ENCODE results near the gene SERPINB5. TPM values are rescaled to one million over a fixed set of nuclear protein-coding genes. Genes with fewer than 3 reads are reported as not detected.

SERPINB5 gene
- total and polyA plus RNA-seq, 2 of the 13 experiments (the other 11 are each of a cell fraction or from before 2014, with no cell fraction given): not detected

Other genes with a start within 250 kb of the SERPINB5 start
- 0.42 and 0.53 TPM in 2 replicates for gene BCL2, start 157.2 kb upstream of the SERPINB5 start, total RNA-seq (2016; rRNA removed; fragmentation: Illumina TruSeq; extraction: Trizol)
- 0.07 and 0.08 TPM in 2 replicates for gene BCL2, start 157.2 kb upstream of the SERPINB5 start, polyA plus RNA-seq (2011; rRNA removed)
- 8.2 and 10.4 TPM in 2 replicates for gene KDSR, start 109.8 kb upstream of the SERPINB5 start, total RNA-seq (2016; rRNA removed; fragmentation: Illumina TruSeq; extraction: Trizol)
- 20.9 and 25.7 TPM in 2 replicates for gene KDSR, start 109.8 kb upstream of the SERPINB5 start, polyA plus RNA-seq (2011; rRNA removed)
- gene VPS4B, start 54.5 kb upstream of the SERPINB5 start, total RNA-seq (2016; rRNA removed; fragmentation: Illumina TruSeq; extraction: Trizol): 25.9 and 38.3 TPM in 2 replicates
- 11.7 and 12.8 TPM in 2 replicates for gene VPS4B, start 54.5 kb upstream of the SERPINB5 start, polyA plus RNA-seq (2011; rRNA removed)
- not detected in 2 replicates for gene SERPINB12, start 65.4 kb downstream of the SERPINB5 start, total RNA-seq (2016; rRNA removed; fragmentation: Illumina TruSeq; extraction: Trizol)
- gene SERPINB12, start 65.4 kb downstream of the SERPINB5 start, polyA plus RNA-seq (2011; rRNA removed): not detected in 2 replicates
- gene SERPINB13, start 110.4 kb downstream of the SERPINB5 start, total RNA-seq (2016; rRNA removed; fragmentation: Illumina TruSeq; extraction: Trizol): not detected in 2 replicates
- not detected in 2 replicates for gene SERPINB13, start 110.4 kb downstream of the SERPINB5 start, polyA plus RNA-seq (2011; rRNA removed)
- gene SERPINB4, start 167.3 kb downstream of the SERPINB5 start, total RNA-seq (2016; rRNA removed; fragmentation: Illumina TruSeq; extraction: Trizol): not detected in 2 replicates
- gene SERPINB4, start 167.3 kb downstream of the SERPINB5 start, polyA plus RNA-seq (2011; rRNA removed): not detected in 2 replicates
- gene SERPINB3, start 184.9 kb downstream of the SERPINB5 start, total RNA-seq (2016; rRNA removed; fragmentation: Illumina TruSeq; extraction: Trizol): not detected in 2 replicates
- not detected in 2 replicates for gene SERPINB3, start 184.9 kb downstream of the SERPINB5 start, polyA plus RNA-seq (2011; rRNA removed)
- not detected in 2 replicates for gene SERPINB11, start 226.0 kb downstream of the SERPINB5 start, total RNA-seq (2016; rRNA removed; fragmentation: Illumina TruSeq; extraction: Trizol)
- not detected in 2 replicates for gene SERPINB11, start 226.0 kb downstream of the SERPINB5 start, polyA plus RNA-seq (2011; rRNA removed)